LoVo (cell line): ENCODE results near the gene ZBTB34.
A peak's percentile ranks its signal among the peaks of the same experiment; 100 is the strongest.
"Not testable (repeated sequence)": the region's sequence is repeated elsewhere in the genome, so short reads cannot be mapped to it uniquely, and the experiment has no call there.

Source experiments
- DNase-seq: peaks from one replicate; pipeline ENCODE4 v3.0.0-alpha.2; 2016; ENCODE audit warnings: low spot score

The ZBTB34 gene, protein sequence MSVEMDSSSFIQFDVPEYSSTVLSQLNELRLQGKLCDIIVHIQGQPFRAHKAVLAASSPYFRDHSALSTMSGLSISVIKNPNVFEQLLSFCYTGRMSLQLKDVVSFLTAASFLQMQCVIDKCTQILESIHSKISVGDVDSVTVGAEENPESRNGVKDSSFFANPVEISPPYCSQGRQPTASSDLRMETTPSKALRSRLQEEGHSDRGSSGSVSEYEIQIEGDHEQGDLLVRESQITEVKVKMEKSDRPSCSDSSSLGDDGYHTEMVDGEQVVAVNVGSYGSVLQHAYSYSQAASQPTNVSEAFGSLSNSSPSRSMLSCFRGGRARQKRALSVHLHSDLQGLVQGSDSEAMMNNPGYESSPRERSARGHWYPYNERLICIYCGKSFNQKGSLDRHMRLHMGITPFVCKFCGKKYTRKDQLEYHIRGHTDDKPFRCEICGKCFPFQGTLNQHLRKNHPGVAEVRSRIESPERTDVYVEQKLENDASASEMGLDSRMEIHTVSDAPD

DNA sequence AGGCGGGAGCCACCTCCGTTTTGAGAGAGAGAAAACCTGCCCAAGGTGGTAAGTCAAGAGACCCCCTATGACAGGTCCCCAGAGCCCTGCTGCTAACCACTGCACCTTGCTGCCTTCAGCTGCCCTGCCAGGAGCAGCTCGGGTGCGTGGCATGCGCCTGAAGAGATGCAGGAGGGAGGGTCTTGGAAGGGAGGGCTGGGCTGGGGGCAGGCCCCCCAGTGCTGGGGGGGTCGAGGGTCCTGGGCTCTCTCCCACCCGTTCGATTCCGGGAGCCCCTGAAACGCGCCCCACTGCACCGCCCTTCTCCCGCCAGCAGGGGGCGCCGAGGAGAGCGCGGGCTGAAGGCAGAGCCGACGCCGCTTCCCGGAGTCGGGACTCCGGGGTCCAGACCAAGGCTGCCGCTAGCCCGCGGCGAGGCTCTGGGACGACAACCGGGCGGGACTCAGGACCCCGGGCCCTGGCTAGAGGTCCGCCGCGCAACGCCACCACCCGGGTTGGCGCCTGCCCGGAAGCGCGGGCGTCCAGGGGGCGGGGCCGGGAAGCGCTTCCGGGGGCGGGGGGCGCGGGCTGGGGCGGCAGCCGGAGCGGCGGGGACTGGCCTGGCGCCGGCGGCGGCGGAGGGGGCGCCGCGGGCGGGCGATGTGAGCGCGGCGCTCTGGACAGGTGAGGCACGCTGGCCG, at the start of gene ZBTB34:
ZBTB34 (plus strand) TSS at position 563 of the 680 bp plus-strand sequence. CDS start 18,761 bp downstream, outside the sequence.
- DNase-seq, result peak; percentile 61

DNA sequence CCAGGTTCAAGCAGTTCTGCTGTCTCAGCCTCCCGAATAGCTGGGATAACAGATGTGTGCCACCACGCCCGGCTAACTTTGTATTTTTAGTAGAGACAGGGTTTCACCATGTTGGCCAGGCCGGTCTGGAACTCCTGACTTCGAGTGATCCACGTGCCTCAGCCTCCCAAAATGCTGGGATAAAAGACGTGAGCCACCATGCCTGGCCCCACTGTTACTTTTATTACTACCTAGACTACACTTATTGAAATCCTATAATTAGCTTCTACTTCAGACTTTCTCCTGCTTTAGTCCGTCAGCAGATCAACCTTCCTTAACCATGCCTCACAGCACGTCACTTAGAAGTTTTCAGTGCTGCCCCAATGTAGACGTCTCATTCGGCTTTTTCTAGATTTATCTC, 47.4 kb upstream of the ZBTB34 start:
- DNase-seq, result no peak

DNA sequence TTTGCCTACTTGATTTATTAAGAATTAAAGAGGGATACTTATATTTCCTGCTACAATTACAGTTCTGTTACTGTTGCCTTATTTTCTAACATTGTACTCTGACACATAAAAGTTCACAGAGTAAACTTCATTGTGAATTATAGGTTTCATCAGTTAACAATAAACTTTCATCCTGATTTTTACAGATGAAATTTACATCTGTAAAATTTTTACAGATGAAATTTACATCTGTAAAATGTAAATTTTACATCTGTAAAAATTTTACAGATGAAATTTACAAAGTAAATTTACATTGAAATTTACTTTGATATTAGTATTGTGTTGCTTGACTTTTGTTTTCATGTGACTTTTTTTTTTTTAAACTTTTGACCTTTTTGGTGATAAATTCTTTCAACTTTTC, 46.3 kb upstream of the ZBTB34 start:
- no peak for DNase-seq

- DNase-seq, result not testable (repeated sequence)
These were observed 42.8 kb upstream of the ZBTB34 start for GRCh38 chr9:126817615-126818014.

DNA sequence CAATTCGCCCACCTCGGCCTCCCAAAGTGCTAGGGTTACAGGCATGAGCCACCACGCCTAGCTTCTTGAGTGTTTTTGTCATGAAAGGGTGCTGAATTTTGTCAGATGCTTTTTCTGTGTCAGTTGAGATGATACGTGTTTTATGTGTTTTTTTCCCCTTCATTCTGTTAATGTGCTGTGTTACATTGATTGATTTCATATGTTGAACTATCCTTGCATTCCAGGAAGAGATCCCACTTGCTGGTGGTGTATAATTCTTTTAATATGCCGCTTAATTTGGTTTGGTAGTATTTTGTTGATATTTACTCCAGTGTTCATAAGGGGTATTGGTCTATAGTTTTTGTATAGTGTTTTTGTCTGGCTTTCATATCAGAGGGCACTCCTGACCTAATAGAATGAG, 42.0 kb upstream of the ZBTB34 start:
- no peak for DNase-seq

DNA sequence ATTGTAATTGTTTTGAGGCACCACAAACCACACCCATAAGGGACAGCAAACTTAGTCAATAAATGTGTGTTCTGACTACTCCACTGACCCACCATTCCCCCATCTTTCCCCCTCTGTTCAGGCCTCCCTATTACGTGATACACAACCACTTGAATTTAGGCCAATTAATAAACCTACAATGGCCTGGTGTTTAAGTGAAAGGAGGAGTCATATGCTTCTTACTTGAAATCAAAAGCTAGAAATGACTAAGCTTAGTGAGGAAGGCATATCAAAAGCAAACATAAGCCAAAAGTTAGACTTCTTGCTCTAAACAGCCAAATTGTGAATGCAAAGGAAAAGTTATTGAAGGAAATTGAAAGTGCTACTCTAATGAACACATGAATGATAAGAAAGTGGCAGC, 41.0 kb upstream of the ZBTB34 start:
- no peak for DNase-seq

DNA sequence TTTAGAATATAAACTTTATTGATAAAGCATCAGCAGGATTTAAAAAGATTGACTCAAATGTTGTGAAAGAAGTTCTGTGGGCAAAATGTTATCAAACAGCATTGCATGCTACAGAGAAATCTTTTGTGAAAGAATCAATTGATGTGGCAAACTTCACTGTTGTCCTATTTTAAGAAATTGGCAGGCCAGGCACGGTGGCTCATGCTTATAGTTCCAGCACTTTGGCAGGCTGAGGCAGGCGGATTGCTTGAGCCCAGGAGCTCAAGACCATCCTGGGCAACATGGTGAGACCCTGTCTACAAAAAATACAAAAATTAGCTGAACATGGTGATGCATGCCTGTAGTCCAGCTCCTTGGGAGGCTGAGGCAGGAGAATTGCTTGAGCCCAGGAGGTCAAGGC, 38.2 kb upstream of the ZBTB34 start:
- DNase-seq, result no peak

DNA sequence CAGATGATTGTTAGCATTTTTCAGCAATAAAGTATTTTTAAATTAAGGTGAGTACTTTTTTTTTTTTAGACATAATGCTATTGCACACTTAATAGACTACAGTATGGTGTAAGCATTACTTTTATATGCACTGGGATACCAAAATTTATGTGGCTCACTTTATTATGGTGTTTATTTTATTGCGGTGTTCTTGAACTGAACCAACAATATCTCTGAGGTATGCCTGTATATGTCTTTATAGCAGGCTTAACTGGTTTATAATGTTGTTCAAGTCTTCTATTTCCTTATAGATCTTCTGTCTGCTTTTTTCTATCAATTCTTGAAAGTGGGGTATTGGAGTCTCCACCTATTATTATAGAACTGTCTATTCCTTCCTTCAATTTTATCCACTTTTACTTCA, 37.6 kb upstream of the ZBTB34 start:
- no peak for DNase-seq

DNA sequence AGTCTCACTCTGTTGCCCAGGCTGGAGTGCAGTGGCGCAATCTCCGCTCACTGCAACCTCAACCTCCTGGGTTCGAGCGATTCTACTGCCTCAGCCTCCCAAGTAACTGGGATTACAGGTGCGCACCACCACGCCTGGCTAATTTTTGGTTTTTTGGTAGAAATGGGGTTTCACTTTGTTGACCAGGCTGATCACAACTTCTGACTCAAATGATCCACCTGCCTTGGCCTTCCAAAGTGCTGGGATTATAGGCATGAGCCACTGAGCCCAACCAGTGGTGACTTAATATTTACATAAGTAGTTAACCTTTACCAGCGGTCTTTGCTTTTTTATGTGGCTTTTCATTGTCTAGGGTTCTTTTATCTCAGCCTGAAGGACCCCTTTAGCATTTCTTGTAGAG, 36.4 kb upstream of the ZBTB34 start:
- not testable (repeated sequence) for DNase-seq

DNA sequence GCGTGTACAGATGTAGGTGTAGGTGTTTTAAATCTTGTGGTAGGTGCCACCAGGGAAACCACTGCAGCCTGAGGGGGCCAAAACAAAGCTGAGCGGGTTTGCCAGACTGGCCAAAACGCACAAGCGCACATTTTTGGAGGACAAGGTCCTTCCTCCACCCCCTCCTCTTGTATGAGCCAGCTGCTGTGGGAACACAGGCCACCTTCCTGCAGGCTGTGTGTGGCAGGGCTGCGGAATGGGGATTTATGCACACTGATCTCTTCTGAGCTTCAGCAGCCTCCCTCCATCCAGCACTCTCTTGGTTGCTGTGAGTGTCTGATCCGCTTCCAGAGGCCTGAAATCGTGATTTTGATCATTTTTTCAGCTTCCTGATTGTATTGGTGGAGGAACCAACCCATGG, 33.2 kb upstream of the ZBTB34 start:
- DNase-seq, result no peak

DNA sequence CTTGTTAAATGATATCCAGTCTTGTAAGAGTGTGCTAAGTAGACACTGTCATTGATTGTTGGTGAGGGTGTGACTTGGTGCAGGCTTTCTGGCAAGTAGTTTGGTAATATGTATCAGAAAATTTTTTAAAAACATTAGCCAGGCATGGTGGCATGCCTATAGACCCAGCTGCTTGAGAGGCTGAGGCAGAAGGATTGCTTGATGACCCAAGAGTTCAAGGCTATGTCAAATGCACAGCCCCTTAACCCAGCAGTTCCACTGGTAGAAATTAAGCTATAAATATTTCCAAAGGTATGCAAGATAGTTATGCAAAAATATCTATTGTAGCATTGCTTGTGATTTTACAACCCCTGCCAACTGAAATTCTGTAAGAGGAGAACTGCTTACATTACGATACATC, 31.4 kb upstream of the ZBTB34 start:
- DNase-seq, result no peak

- DNase-seq, result no peak
These were observed 29.6 kb upstream of the ZBTB34 start for GRCh38 chr9:126830827-126831226.

GRCh38 chr9:126832440-126832839, 28.0 kb upstream of the ZBTB34 start:
- no peak for DNase-seq

- no peak for DNase-seq
These were observed 27.4 kb upstream of the ZBTB34 start for GRCh38 chr9:126833020-126833419.

DNA sequence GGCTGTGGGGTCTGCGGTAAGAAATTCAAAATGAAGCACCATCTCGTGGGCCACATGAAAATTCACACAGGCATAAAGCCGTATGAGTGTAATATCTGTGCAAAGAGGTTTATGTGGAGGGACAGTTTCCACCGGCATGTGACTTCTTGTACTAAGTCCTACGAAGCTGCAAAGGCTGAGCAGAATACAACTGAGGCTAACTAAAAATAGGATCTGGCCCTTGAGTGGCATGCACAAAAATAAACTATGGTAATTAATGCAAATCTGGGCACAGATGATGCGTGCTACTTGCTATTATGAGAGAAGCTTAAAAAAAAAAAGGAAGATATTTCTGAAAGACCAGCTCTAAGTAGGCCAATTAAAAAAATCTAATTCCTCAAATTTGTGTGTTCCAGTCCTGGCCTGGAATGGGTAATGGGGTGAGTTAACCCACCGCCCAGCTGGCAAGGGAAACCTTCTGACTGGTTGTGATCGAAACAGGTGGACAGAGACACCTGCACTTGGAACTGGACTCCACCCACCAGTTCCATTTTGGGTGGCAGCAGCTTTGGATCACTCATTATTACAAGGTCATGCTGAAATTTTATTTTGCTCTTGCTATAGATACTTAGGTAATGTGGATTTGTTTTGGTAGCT, 26.6 kb upstream of the ZBTB34 start:
- no peak for DNase-seq

DNA sequence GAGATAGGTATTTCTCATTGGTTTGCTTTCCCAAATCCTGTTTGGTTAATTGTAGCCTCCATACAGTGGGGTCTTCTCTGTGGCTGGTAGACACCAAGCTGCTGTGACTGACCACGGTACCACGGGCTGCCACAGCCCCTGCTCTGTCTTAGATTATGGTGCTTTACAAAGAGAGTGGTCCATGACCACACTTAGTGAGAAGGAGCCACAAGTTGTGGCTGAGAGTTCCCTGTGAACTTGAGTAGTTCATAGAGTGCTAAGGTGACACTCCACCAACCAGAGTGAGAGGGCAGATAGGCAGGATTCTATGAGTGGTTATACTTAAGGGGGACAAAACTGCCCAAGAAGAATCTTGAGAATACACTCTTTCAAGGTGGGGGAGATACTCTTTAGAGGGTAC, 25.8 kb upstream of the ZBTB34 start:
- DNase-seq, result no peak

DNA sequence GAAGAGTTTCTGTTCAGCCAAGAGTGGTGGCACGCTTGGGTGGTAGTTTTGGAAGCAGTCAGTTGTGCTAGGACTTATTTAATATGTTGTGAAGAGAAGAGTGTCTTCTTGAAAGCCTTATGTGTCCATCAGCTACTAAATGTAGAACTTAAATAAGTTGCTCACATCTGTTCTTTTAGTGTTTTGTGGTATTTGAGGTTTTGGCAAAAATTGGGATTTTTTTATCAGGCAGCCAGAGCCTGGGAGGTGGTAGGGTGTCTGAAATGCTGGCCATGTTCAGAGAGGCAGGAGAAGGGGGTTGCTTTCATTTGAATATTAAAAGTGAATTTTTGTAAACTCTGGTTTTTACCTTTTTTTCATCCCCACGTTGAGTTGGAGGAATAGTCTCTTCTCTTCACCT, 24.2 kb upstream of the ZBTB34 start:
- no peak for DNase-seq

- DNase-seq, result no peak
These were observed 22.2 kb upstream of the ZBTB34 start for GRCh38 chr9:126838055-126838811.

- no peak for DNase-seq
These were observed 21.5 kb upstream of the ZBTB34 start for GRCh38 chr9:126838895-126839294.

- DNase-seq, result no peak
These were observed 21.1 kb upstream of the ZBTB34 start for GRCh38 chr9:126839301-126839700.

GRCh38 chr9:126842220-126842842, 18.1 kb upstream of the ZBTB34 start:
- DNase-seq, result no peak
